Measurements from ENCODE around the gene TMEM248.
"Not testable (repeated sequence)": the region's sequence is repeated elsewhere in the genome, so short reads cannot be mapped to it uniquely, and the experiment has no call there.

DNA sequence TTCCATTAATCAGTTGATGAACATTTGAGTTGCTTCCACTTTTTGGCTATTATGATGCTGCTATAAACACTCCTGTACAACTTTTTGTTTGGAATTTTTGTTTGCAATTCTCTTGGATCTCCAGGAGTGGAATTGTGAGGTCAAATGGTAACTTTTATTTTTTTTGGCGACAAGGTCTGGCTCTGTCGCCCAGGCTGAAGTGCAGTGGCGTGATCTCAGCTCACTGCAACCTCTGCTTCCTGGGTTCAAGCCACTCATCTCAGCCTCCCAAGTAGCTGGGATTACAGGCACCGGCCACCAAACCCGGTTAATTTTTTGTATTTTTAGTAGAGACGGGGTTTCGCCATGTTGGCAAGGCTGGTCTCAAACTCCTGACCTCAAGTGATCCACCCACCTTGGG is 3.1 kb upstream of the TMEM248 start:
- TF ChIP-seq, protein P1, sequence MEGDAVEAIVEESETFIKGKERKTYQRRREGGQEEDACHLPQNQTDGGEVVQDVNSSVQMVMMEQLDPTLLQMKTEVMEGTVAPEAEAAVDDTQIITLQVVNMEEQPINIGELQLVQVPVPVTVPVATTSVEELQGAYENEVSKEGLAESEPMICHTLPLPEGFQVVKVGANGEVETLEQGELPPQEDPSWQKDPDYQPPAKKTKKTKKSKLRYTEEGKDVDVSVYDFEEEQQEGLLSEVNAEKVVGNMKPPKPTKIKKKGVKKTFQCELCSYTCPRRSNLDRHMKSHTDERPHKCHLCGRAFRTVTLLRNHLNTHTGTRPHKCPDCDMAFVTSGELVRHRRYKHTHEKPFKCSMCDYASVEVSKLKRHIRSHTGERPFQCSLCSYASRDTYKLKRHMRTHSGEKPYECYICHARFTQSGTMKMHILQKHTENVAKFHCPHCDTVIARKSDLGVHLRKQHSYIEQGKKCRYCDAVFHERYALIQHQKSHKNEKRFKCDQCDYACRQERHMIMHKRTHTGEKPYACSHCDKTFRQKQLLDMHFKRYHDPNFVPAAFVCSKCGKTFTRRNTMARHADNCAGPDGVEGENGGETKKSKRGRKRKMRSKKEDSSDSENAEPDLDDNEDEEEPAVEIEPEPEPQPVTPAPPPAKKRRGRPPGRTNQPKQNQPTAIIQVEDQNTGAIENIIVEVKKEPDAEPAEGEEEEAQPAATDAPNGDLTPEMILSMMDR (IDR thresholded peaks at IDR 0.05 in 4 of 5, conservative IDR thresholded peaks at IDR 0.05 in 1 of 5): not testable (repeated sequence)
- not testable (repeated sequence) for TF ChIP-seq POLR2A (IDR thresholded peaks at IDR 0.05)
